Peyer's patch (tissue), 4 donors: ENCODE results near the gene KRTAP1-4. TPM values are rescaled to one million over a fixed set of nuclear protein-coding genes. Genes with fewer than 3 reads are reported as not detected.
"Not testable (repeated sequence)": the region's sequence is repeated elsewhere in the genome, so short reads cannot be mapped to it uniquely, and the experiment has no call there.

Source experiments
- DNase-seq, 3 donors: peaks; one replicate each; pipeline ENCODE4 v3.0.0-alpha.2; 2017 to 2019
- H3K27ac ChIP-seq, 4 donors: fragments of 200-600 bp; sonication (generic); one replicate each; pipeline ENCODE4 v1.5.1; 2016 to 2019
- H3K27me3 ChIP-seq, 2 donors: fragments of 200-600 bp; sonication (generic); one replicate each; pipeline ENCODE4 v1.5.1; 2019
- H3K36me3 ChIP-seq, 3 donors: fragments of 200-600 bp; sonication (generic); one replicate each; pipeline ENCODE4 v1.5.1; 2016 to 2019
- H3K4me1 ChIP-seq, 4 donors: fragments of 200-600 bp; sonication (generic); one replicate each; pipeline ENCODE4 v1.5.1; 2016 to 2019
- H3K4me3 ChIP-seq, 4 donors: fragments of 200-600 bp; sonication (generic); 1 replicate in 3 of 4; 2 replicates in 1 of 4; pipeline ENCODE4 v1.5.1; 2016 to 2019; ENCODE audit warnings: mild to moderate bottlenecking in 1 of 4
- H3K9me3 ChIP-seq, 4 donors: fragments of 200-600 bp; sonication (generic); one replicate each; pipeline ENCODE4 v1.5.1; 2016 to 2019; ENCODE audit warnings: mild to moderate bottlenecking in 1 of 4
- POLR2A ChIP-seq, 2 donors: fragments of 450-650 bp; IDR thresholded peaks; one replicate each; pipeline ENCODE4 v1.5.1; 2017; ENCODE audit warnings: antibody characterized with exemption in 2 of 2, mild to moderate bottlenecking in 2 of 2, moderate library complexity in 2 of 2
- total RNA-seq, 4 donors: library from RNA; depleted of rRNA; stranded (reverse); fragments of >200 nt; gene quantifications; one replicate each; pipeline ENCODE4 v1.1.0, GENCODE V29; 2016
- TF ChIP-seq, protein P1 (sequence below), 6 experiments: fragments of 450-650 bp in 4 of 6; fragments of 200-600 bp in 2 of 6; sonication (generic) in 1 of 6; IDR thresholded peaks; one replicate each; pipeline ENCODE4 v1.5.1; 2017 to 2019; ENCODE audit warnings: antibody characterized with exemption in 6 of 6, mild to moderate bottlenecking in 3 of 6, moderate library complexity in 1 of 6

The KRTAP1-4 gene
- total RNA-seq, 4 donors from 2014 or later = not detected

DNA sequence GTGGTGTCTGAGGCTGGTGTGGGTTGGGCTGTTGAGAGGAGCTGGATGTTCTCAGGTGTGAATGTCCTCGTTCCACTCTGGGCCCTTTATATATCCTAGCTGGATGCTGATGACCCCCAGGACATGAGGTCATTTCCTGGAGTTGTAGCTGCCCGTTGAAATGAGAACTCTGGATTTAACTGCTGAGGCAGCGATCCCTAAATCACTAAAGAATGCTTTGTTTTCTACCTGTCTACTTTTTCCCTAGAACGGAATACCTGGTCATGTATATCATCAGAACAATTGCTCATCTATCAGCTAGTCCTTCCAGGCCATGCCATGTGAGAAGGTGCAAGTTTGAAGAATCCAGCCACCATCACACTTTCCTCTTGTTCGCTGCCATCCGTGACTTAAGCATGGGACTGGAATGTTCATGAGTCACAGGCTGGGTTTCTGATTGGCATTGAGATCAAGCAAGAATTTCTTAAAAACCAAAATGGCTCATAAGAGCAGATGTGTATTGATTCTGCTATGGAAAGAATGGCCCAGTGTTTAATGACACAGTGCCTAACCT is 30.1 kb upstream of the KRTAP1-4 start, which contains the start of gene KRTAP2-3:
KRTAP2-3 (minus strand) TSS at position 63 of the 553 bp plus-strand sequence. CDS start 64 bp downstream, outside the sequence.
- no peaks in the 10 kb centered on the region for H3K27me3 ChIP-seq
- TF ChIP-seq POLR2A (IDR thresholded peaks at IDR 0.05) = no peak
- TF ChIP-seq, protein P1, sequence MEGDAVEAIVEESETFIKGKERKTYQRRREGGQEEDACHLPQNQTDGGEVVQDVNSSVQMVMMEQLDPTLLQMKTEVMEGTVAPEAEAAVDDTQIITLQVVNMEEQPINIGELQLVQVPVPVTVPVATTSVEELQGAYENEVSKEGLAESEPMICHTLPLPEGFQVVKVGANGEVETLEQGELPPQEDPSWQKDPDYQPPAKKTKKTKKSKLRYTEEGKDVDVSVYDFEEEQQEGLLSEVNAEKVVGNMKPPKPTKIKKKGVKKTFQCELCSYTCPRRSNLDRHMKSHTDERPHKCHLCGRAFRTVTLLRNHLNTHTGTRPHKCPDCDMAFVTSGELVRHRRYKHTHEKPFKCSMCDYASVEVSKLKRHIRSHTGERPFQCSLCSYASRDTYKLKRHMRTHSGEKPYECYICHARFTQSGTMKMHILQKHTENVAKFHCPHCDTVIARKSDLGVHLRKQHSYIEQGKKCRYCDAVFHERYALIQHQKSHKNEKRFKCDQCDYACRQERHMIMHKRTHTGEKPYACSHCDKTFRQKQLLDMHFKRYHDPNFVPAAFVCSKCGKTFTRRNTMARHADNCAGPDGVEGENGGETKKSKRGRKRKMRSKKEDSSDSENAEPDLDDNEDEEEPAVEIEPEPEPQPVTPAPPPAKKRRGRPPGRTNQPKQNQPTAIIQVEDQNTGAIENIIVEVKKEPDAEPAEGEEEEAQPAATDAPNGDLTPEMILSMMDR (IDR thresholded peaks at IDR 0.05) = no peak
- no peak within 1 kb of the TSS for H3K27ac ChIP-seq
- H3K4me1 ChIP-seq = no peaks in the 10 kb centered on the region
- no peak for DNase-seq
- no peaks in the 10 kb centered on the region for H3K36me3 ChIP-seq
- H3K4me3 ChIP-seq = no peak within 1 kb of the TSS
- no peaks in the 10 kb centered on the region for H3K9me3 ChIP-seq

DNA sequence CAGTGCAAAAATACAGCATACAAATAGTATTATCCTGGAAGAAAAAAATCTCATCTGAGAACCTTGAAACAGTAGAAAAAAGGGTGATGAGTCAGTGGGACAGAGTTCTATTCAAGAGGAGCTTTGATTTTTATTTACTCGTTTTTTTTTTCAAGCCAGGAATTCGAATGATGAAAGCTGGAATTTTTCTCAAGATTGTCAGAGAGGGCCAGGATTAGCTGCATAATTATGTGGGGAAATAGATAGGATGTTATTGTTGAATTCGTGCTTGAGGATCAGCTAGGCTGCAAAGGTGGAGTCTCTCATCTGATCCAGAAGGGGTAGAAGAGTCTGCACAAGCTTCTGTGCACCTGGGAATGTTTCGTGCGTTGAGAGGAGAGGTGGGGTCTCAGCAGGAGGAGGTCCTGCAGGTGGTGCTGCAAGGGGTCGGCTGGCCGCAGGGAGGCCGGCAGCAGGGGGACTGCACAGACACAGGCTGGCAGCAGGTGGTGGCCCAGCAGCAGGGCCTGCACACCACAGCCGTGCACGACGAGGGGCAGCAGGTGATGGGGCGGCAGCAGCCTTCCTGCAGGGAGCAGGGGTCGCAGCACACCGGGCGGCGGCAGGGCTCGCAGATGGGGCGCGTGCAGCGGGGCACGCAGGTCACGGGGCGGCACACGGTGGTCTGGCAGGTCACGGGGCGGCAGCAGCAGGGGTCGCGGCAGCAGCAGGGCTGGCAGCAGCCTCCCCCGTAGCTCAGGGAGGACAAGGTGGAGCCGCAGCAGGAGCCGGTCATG is 29.5 kb upstream of the KRTAP1-4 start:
- DNase-seq, H3K27me3 ChIP-seq, H3K4me3 ChIP-seq, H3K4me1 ChIP-seq, H3K36me3 ChIP-seq, H3K27ac ChIP-seq, H3K9me3 ChIP-seq: not testable (repeated sequence)

DNA sequence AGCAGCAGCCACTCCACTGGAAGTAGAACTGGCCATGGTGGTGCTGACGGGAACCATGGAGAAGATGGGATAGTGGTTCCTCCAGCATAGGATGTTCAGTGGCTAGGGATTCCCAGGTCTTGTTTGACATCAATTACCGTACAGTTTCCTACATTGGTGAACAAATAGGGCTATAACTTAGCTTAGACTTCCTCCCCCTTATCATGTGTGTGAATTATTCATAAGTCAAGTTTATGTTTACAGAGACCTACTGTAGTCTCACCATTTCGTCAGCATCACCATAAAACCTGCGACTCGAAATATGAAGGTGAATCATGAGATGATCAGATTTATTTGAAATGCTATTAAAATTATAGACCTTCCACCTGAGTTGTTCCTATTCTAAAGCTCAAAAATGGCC is 28.7 kb upstream of the KRTAP1-4 start:
- TF ChIP-seq, protein P1 (IDR thresholded peaks at IDR 0.05) = no peak
- TF ChIP-seq POLR2A (IDR thresholded peaks at IDR 0.05) = no peak
- H3K36me3 ChIP-seq = no peaks in the 10 kb centered on the region
- no peaks in the 10 kb centered on the region for H3K9me3 ChIP-seq
- H3K27me3 ChIP-seq = no peaks in the 10 kb centered on the region
- H3K4me1 ChIP-seq = no peaks in the 10 kb centered on the region
- H3K27ac ChIP-seq = no peak overlapping the region
- no peak overlapping the region for H3K4me3 ChIP-seq
- no peak for DNase-seq

DNA sequence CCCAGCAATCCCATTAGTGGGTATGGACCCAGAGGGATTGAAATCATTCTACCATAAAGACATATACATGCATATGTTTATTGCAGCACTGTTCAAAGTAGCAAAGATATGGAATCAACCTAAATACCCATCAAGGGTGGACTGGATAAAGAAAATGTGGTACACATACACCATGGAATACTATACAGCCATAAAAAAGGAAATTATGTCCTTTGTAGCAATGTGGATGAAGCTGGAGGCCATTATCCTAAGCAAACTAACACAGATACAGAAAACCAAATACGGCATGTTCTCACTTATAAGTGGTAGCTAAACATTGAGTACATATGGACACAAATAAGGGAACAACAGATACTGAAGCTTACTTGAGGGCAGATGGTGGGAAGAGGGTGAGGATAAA is 27.6 kb upstream of the KRTAP1-4 start:
- H3K9me3 ChIP-seq = no peaks in the 10 kb centered on the region
- DNase-seq = no peak
- no peaks in the 10 kb centered on the region for H3K4me1 ChIP-seq
- no peak for TF ChIP-seq POLR2A (IDR thresholded peaks at IDR 0.05)
- TF ChIP-seq, protein P1 (IDR thresholded peaks at IDR 0.05) = no peak
- H3K36me3 ChIP-seq = no peaks in the 10 kb centered on the region
- no peak overlapping the region for H3K4me3 ChIP-seq
- H3K27me3 ChIP-seq = no peaks in the 10 kb centered on the region
- no peak overlapping the region for H3K27ac ChIP-seq

DNA sequence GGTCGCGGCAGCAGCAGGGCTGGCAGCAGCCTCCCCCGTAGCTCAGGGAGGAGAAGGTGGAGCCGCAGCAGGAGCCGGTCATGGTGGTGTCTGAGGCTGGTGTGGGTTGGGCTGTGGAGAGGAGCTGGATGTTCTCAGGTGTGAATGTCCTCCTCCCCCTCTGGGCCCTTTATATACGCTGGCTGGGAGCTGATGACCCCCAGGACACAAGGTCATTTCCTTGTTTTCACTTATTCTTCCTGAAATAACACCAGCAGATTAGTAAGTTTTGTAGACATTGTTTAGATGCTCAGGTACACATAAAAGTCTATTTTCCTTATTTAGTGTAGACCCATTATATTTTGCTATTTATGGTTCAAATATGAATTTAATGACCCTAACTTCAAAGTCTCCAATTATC is 25.1 kb upstream of the KRTAP1-4 start, which contains the start of gene KRTAP2-2:
KRTAP2-2 (minus strand) TSS at position 101 of the 400 bp plus-strand sequence; CDS start at position 82, 19 bp downstream.
- H3K4me3 ChIP-seq, DNase-seq, H3K4me1 ChIP-seq, H3K27ac ChIP-seq, H3K9me3 ChIP-seq, H3K36me3 ChIP-seq, H3K27me3 ChIP-seq: not testable (repeated sequence)

DNA sequence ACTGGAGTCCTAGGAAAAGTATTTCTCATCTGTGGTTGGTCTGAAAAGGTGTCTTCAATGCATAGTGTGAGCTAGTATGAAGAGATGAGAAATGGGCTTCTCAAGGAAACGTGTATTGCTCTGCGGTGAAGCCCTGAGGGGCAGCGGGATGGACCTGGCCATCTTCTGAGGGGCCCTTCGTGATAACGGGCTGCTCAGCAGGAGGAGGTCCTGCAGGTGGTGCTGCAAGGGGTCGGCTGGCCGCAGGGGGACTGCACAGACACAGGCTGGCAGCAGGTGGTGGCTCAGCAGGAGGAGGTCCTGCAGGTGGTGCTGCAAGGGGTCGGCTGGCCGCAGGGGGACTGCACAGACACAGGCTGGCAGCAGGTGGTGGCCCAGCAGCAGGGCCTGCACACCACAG is 24.6 kb upstream of the KRTAP1-4 start:
- H3K4me1 ChIP-seq, H3K4me3 ChIP-seq, H3K36me3 ChIP-seq, DNase-seq, H3K27ac ChIP-seq, H3K27me3 ChIP-seq, H3K9me3 ChIP-seq: not testable (repeated sequence)

DNA sequence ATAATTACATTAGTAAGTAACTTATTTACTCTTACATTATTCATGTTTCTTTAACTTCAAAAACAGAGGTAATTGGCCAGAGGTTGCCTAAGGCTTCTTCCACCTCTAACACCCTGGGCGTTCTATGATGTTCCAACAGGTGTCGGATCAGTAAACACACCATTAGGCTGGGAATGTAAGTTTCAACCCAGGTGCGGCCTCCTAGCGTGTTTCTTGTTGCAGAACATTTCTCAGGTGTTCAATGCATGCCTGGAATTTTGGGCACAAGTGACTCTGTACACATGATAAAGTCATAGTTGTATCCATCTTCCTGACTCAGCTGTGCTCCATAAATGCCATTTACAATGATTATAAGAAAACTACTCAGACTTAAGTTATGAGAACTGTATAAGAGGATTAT is 24.0 kb upstream of the KRTAP1-4 start:
- DNase-seq = no peak
- Histone ChIP-seq H3K27me3 (peaks cover 0 to under 1% of the 10 kb centered on the region in 2 donors), H3K27ac (no peak overlapping the region), H3K36me3 (no peaks in the 10 kb centered on the region), H3K4me3 (no peak overlapping the region), H3K9me3 (no peaks in the 10 kb centered on the region), H3K4me1 (no peaks in the 10 kb centered on the region)
- TF ChIP-seq, protein P1 (IDR thresholded peaks at IDR 0.05) = no peak
- TF ChIP-seq POLR2A (IDR thresholded peaks at IDR 0.05) = no peak
